Esophagus muscularis mucosa (tissue), 4 donors: Measurements from ENCODE around the gene EBF3. TPM values are rescaled to one million over a fixed set of nuclear protein-coding genes. Genes with fewer than 3 reads are reported as not detected.

ENCODE experiments used
- DNase-seq: peaks from one replicate; pipeline ENCODE4 v3.0.0-alpha.2; 2017; ENCODE audit errors: extremely low spot score
- H3K27ac ChIP-seq, 4 donors: fragments of 200-600 bp; sonication (generic); replicated peaks in 1 of 4; 1 replicate in 3 of 4; 2 replicates in 1 of 4; pipeline ENCODE4 v1.5.1; 2016 to 2019; ENCODE audit warnings: mild to moderate bottlenecking in 1 of 4
- H3K27me3 ChIP-seq, 4 donors: fragments of 200-600 bp; sonication (generic); one replicate each; pipeline versions ENCODE4 v1.5.1 to v1.6.0; 2016 to 2019
- H3K36me3 ChIP-seq, 4 donors: fragments of 200-600 bp; sonication (generic); one replicate each; pipeline ENCODE4 v1.5.1; 2016 to 2019
- H3K4me1 ChIP-seq, 4 donors: fragments of 200-600 bp; sonication (generic); one replicate each; pipeline ENCODE4 v1.5.1; 2016 to 2019
- H3K4me3 ChIP-seq, 4 donors: fragments of 200-600 bp; sonication (generic); 1 replicate in 2 of 4; 2 replicates in 2 of 4; pipeline ENCODE4 v1.5.1; 2016 to 2019; ENCODE audit warnings: mild to moderate bottlenecking in 4 of 4, moderate library complexity in 1 of 4
- H3K9me3 ChIP-seq, 4 donors: fragments of 200-600 bp; sonication (generic); 1 replicate in 3 of 4; 2 replicates in 1 of 4; pipeline ENCODE4 v1.5.1; 2016 to 2019
- EP300 ChIP-seq: sonication (generic); formaldehyde crosslinking; IDR thresholded peaks from one replicate; pipeline ENCODE4 v1.6.1; 2017; ENCODE audit warnings: antibody characterized with exemption
- POLR2A ChIP-seq: fragments of 450-650 bp; IDR thresholded peaks from one replicate; pipeline ENCODE4 v1.6.1; 2017; ENCODE audit warnings: antibody characterized with exemption, moderate library complexity, mild to moderate bottlenecking, low read depth
- POLR2AphosphoS5 ChIP-seq, 2 donors: sonication (generic); formaldehyde crosslinking; IDR thresholded peaks; one replicate each; pipeline ENCODE4 v1.6.1; 2017; ENCODE audit warnings: antibody characterized with exemption in 2 of 2
- WGBS: methylation state at CpG from one replicate; pipeline ENCODE4 v1.1.5; 2018; 5-methylcytosine and 5-hydroxymethylcytosine counted together
- intact Hi-C: fragments of 100-400 bp; cut with DNase I; formaldehyde crosslinking; loops from one replicate; pipeline ENCODE4 v1.15.1; 2023
- total RNA-seq, 4 donors: library from RNA; depleted of rRNA; stranded (reverse); fragments of >200 nt; gene quantifications; one replicate each; pipeline versions ENCODE4 v1.1.0 to v1.2.1, GENCODE V29; 2016
- TF ChIP-seq, protein P1 (sequence below), 3 experiments: fragments of 200-600 bp in 2 of 3; fragments of 450-650 bp in 1 of 3; sonication (generic) in 2 of 3; IDR thresholded peaks; one replicate each; pipeline ENCODE4 v1.5.1; 2017 to 2019; ENCODE audit warnings: antibody characterized with exemption in 3 of 3, mild to moderate bottlenecking in 2 of 3, moderate library complexity in 1 of 3

Gene EBF3
- total RNA-seq, 4 donors from 2014 or later: 2.9 to 7.3 (median 5.2) TPM

- intact Hi-C loops: no loop called here
- DNase-seq: no peak
- Histone ChIP-seq H3K9me3 (peaks cover 0 to 41% (median 16%) of the 10 kb centered on the region in 4 donors), H3K27ac (no peak overlapping the region), H3K4me1 (no peaks in the 10 kb centered on the region), H3K27me3 (peaks cover 0 to 7% (median 0%) of the 10 kb centered on the region in 4 donors), H3K36me3 (no peaks in the 10 kb centered on the region), H3K4me3 (no peak overlapping the region)
- WGBS: 51% methylated on average over 3 of the region's 3 CpGs
- TF ChIP-seq EP300: no peak
- TF ChIP-seq, protein P1, sequence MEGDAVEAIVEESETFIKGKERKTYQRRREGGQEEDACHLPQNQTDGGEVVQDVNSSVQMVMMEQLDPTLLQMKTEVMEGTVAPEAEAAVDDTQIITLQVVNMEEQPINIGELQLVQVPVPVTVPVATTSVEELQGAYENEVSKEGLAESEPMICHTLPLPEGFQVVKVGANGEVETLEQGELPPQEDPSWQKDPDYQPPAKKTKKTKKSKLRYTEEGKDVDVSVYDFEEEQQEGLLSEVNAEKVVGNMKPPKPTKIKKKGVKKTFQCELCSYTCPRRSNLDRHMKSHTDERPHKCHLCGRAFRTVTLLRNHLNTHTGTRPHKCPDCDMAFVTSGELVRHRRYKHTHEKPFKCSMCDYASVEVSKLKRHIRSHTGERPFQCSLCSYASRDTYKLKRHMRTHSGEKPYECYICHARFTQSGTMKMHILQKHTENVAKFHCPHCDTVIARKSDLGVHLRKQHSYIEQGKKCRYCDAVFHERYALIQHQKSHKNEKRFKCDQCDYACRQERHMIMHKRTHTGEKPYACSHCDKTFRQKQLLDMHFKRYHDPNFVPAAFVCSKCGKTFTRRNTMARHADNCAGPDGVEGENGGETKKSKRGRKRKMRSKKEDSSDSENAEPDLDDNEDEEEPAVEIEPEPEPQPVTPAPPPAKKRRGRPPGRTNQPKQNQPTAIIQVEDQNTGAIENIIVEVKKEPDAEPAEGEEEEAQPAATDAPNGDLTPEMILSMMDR (IDR thresholded peaks at IDR 0.05): no peak
- no peak for TF ChIP-seq POLR2A
- no peak for TF ChIP-seq POLR2AphosphoS5 (IDR thresholded peaks at IDR 0.05)
These were observed 164.1 kb downstream of the EBF3 start for GRCh38 chr10:129799942-129800341.

DNA sequence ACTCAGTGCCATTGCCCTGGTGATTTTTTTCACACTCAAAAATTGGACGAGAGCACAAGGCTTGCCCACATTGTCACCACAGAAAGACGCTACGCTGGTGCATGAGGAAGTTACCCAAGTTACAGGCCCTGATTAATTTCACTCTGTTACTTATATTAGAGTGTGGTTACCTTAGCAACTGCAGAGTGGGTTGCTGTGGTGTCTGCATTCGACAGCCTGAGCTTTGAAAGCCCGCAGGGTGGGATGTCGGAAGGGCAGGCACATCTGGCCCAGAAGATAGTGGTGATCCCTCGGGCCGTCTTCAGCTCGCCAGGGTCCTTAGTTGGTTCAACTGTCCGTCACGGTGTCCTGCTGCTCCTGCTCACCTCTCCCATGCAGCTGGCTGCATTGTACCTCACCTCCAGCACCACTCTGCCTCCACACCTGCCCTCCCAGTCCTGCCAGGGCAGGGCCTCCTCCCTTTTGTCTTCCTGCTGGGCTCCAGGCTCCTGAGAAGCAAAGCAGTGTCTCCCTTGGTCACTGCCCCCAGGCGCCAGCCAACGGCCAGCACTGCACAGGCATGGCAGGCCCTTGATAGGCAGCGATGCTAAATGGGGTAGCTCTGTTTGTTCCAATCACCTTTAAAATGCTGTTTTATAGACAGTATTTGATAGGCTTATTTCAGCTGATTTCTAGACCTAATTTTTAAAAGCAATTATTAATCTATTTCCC is 167.2 kb downstream of the EBF3 start:
- H3K27me3 ChIP-seq: peaks cover 0 to 4% (median 0%) of the 10 kb centered on the region in 4 donors
- H3K36me3 ChIP-seq: no peaks in the 10 kb centered on the region
- no peak overlapping the region for H3K4me3 ChIP-seq
- no peak overlapping the region for H3K27ac ChIP-seq
- no peaks in the 10 kb centered on the region for H3K4me1 ChIP-seq
- no peak for TF ChIP-seq POLR2AphosphoS5 (IDR thresholded peaks at IDR 0.05)
- TF ChIP-seq, protein P1 (IDR thresholded peaks at IDR 0.05): no peak
- TF ChIP-seq EP300: no peak
- no peak for TF ChIP-seq POLR2A
- no peak for DNase-seq
- intact Hi-C loops: no loop called here
- WGBS: 88% methylated on average over 4 of the region's 14 CpGs
- H3K9me3 ChIP-seq: peaks cover 0 to 28% (median 4%) of the 10 kb centered on the region in 4 donors

DNA sequence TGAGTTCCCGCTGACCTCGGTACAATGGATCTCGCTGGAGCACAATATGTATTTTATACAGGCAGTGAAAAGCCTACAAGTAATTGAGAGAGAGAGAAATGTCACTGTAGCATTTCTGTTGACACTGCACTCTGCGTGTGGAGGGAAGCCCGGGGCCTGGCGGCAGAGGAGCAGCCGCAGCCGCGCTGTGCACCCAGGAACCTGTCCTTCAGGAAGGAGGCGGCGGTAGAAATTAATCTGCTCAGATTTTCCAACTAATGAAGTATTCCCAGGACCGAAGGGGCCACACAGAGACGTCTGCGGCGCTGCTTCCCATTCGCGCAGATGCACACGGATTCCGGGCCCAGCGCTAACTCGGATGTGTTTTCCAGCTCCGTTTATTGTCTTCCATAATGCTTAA is 170.1 kb downstream of the EBF3 start:
- peaks cover 0 to 31% (median 8%) of the 10 kb centered on the region in 4 donors for H3K9me3 ChIP-seq
- no peak for DNase-seq
- H3K4me1 ChIP-seq: no peaks in the 10 kb centered on the region
- no peak for TF ChIP-seq POLR2A
- H3K4me3 ChIP-seq: no peak overlapping the region
- H3K27me3 ChIP-seq: no peaks in the 10 kb centered on the region
- no peak overlapping the region for H3K27ac ChIP-seq
- 98% methylated on average over 22 of the region's 22 CpGs for WGBS
- no peaks in the 10 kb centered on the region for H3K36me3 ChIP-seq
- intact Hi-C loops: no loop called here

DNA sequence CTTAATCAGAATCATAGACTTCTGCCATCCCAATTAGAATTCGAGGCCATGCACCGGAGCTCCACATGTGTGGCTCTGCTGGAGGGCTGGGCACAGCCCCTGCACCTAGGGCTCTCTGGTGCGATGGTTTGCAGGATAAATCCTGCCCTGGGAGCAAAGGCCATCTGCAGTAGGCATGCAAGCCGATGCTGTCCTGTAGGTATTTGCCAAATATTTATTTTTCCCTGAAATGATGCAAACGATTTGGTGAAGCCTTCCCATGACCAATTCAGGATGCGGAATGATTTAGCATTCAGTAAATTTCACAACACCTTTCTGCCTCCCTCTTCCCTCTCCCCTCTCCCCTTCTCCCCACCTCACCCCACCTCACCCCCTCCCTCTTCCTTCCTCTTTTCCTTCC is 170.6 kb downstream of the EBF3 start:
- Histone ChIP-seq H3K27me3 (no peaks in the 10 kb centered on the region), H3K4me3 (no peak overlapping the region), H3K9me3 (peaks cover 0 to 26% (median 8%) of the 10 kb centered on the region in 4 donors), H3K27ac (no peak overlapping the region), H3K4me1 (no peaks in the 10 kb centered on the region), H3K36me3 (no peaks in the 10 kb centered on the region)
- intact Hi-C loops: no loop called here
- no peak for DNase-seq
- no peak for TF ChIP-seq POLR2AphosphoS5 (IDR thresholded peaks at IDR 0.05)
- 86% methylated on average over 5 of the region's 6 CpGs for WGBS

GRCh38 chr10:129792864-129793263 is 171.2 kb downstream of the EBF3 start:
- Histone ChIP-seq H3K9me3 (peaks cover 0 to 20% (median 5%) of the 10 kb centered on the region in 4 donors), H3K4me3 (no peak overlapping the region), H3K36me3 (no peaks in the 10 kb centered on the region), H3K4me1 (no peaks in the 10 kb centered on the region), H3K27me3 (no peaks in the 10 kb centered on the region), H3K27ac (no peak overlapping the region)
- intact Hi-C loops: no loop called here
- TF ChIP-seq POLR2AphosphoS5 (IDR thresholded peaks at IDR 0.05): no peak
- TF ChIP-seq, protein P1 (IDR thresholded peaks at IDR 0.05): no peak
- no peak for TF ChIP-seq POLR2A
- TF ChIP-seq EP300: no peak
- no peak for DNase-seq
- WGBS: 92% methylated on average over 10 of the region's 10 CpGs
